HT1080 (cell line): ENCODE data around the gene SSR3. TPM values are rescaled to one million over a fixed set of nuclear protein-coding genes. Genes with fewer than 3 reads are reported as not detected.

Source experiments
- DNase-seq: peaks from one replicate; pipeline ENCODE4 v3.0.0-alpha.2; 2015; ENCODE audit warnings: low read depth
- total RNA-seq: library from RNA; depleted of rRNA; stranded (reverse); fragments of >200 nt; shearing (Covaris generic); gene quantifications from 2 replicates; pipeline ENCODE4 v1.2.3, GENCODE V29; 2014

SSR3 gene
- total RNA-seq, 1 experiment from 2014 or later: 655 TPM

GRCh38 chr3:156539051-156539450, 15.9 kb downstream of the SSR3 start:
- no peak for DNase-seq

GRCh38 chr3:156536524-156537316, 18.2 kb downstream of the SSR3 start:
- DNase-seq: peak; percentile 34

DNA sequence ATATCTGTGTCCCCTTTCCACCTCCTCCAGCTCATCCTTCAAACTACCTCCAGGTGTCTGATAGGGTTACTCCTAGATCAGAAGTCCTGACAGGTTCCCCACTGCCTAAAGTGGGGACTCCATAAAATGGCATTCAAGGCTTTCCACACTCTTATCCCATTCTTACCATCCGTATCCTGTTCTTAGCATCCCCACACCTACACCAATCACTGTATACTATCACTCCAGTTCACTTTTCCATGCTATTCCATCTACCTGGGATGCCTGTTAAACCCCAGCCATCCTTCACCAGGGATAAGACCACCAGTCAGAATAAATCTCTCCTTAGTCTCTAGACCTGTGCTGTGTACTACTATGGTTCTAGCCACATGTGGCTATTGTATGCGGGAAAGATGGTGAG, 19.1 kb downstream of the SSR3 start:
- no peak for DNase-seq

DNA sequence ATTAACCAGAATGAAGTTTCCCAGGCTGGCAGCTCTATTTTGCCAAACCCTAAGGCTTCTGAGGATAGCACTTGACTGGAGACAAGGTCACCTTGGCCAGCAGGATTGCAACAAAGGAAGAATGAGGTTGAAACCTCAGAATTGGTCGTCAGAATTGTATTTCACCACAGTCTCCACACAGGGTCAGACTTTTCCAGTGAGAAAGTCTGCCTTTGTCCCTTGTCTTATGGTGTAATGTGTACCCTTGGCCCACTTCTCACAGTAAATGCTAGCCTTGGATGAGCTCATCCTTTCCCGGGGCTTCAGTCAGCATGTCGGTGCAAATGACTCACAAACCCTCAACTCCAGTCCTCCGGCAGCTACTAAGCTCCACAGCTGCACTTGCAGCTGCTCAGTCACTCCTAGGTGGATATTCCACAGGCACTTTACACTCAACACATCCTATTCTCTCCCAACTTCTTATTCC, 19.7 kb downstream of the SSR3 start:
- peak; percentile 100 for DNase-seq

DNA sequence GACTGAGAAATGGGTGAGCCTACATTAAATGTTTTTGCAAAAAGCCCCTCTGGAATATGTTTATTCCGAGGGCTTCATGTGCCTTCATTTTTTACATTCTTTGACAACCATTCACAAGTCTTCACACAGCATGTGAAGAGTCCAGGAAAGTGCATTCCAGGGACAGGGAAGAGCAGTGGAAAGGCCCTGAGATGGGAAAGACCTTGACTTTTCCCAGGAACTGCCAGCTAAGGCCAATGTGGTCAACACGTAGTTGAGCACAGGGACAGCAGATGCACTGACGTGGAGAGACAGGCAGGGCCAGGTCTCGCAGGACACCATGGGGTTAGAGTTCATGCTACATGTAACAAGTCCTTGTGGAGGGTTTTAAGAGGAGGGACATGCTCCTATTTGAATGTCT, 21.7 kb downstream of the SSR3 start:
- no peak for DNase-seq

GRCh38 chr3:156532730-156533129, 22.2 kb downstream of the SSR3 start:
- no peak for DNase-seq

DNA sequence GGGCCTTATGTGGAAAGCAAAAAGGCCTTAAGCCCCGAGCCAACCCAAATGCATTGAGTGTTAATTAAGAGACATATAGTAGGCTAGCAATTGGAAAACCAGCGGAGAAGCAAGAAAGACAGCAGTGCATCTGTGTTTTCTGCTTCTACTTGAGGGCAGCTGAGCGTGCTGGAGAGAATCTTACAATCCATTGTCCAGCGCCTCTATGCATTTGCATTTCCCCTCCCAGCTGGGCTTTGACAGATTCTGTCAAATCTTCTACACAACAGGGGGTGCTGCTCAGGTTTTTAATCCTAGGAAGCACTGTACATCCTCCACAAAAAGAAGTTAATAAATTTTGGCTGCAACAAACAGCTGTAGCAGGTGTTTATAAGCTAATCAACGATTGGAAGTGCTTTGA, 23.9 kb downstream of the SSR3 start:
- DNase-seq: no peak

GRCh38 chr3:156527060-156527459, 27.9 kb downstream of the SSR3 start:
- DNase-seq: no peak

GRCh38 chr3:156525808-156526207, 29.1 kb downstream of the SSR3 start:
- DNase-seq: peak; percentile 51

DNA sequence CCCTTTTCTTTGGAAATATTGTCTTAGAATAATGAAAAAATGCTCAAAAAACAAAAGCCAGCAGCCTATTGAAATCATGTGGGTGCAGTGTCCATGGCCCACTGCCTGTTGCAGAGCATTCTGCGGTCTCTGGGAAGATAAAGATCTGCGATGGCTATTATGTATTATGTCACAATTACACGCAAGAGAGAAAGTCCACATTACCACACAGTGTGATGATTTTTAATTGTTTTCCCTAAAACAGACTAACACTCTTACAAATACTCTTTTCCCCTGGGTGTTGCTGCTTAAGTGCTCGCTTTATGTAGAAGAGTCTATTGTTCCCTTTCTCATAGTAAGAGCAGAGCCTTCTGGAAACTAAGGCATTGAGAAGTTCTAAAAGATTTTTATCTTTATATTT, 32.2 kb downstream of the SSR3 start:
- no peak for DNase-seq

GRCh38 chr3:156519758-156520162, 35.2 kb downstream of the SSR3 start:
- DNase-seq: no peak

DNA sequence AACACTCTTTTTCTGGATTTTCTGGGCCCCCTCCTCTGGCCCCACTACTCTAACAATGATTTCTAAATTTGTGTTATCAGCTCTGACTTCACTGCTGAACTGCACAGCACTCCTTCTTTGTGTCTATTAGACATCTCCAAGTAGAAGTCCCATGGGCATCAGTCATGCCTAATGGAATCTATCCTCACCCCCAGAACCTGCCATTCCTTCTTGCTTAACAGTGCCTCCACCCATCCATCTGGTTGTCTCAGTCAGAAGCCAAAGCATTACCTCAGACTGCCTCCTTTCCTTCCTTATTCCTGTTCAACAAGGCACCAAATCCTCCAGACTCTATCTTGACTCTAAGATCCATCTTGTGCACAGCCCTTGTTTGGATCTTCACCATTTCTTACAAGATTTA, 36.2 kb downstream of the SSR3 start:
- DNase-seq: no peak

DNA sequence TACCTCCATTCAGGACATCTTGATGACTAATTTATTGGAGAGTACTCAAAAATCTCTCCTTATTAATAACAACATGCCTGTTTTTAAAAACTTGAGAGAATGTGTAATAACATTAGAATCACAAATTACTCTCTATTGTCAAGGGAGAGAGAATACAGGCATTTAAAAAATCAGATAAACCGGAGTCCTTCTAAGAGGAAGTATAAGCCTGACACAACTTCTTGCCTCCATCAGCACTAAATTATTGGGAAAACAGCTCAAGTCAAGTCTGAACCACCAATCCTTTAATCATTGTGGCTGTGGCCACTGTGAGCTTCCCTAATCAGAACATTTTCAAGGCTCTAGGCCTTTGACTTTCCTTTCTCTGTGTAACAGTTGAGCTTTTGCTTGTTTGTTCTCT, 38.0 kb downstream of the SSR3 start:
- no peak for DNase-seq

DNA sequence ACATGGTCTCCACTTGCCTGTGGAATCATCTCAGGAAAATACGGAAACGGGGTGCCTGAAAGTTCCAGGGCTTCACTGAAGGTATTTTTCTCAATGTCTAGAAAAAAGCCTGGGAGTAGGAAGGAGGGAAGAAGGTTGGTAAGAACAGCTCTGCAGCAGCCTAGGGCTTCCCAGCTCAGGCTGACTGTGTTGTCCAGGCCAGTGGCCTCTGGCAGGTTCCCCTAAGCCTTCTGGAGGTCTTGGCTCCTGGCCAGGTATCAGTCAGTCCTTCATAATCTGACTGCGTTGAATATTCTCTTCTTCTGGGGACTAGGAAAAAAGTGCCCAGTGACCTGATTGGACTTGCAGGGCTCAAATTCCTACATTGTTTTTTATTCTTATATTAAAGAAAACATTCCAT, 38.6 kb downstream of the SSR3 start:
- no peak for DNase-seq

GRCh38 chr3:156513619-156514018, 41.3 kb downstream of the SSR3 start:
- DNase-seq: no peak

- DNase-seq: no peak
Observed at GRCh38 chr3:156511987-156512677, 42.8 kb downstream of the SSR3 start.

DNA sequence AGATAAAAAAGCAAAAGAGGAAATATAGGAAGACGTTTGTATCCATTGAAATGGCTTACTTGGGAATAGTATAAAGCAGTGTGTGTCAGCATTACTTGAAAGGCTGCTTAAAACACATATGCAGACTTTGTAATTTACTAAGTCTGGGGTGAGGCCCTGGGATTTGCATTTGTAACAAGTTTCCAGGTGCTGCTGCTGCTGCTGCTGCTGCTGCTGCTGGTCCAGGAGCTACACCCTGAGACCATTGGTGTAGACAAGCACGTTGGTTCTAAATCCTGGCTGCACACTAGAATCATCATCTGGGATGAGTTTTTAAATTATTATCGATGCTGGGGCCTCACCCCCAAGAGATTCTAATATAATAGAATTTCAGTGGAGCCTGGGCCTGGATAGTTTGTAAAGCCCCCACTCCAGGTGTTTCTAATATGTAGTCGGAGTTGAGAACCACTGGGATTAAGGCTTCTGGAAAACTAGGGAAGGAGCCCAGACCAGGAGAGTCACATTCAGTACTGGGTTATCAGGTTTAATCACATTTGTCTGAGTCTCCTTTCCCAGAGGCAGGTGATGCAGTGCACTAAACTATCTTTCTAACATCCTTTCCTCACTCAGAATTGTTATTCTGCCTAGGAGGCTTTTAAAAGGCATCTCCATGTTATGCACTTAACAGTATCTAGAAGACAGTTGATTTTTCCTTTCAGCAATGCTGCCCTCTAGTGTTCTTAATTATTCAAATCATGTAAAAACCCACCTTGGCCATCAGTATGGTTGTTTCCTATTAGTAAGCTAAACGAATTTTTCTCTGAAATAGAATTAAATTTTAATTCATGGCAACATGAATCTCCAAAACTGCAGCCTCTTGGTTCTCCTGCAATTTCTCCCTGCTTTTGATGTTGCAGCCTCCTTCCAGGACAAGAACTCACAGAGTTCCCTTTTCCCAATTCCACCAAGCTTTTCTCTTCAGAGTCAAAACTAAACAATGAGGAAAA, 45.4 kb downstream of the SSR3 start:
- DNase-seq: peak; percentile 78

GRCh38 chr3:156507285-156507684, 47.6 kb downstream of the SSR3 start:
- DNase-seq: peak; percentile 53

DNA sequence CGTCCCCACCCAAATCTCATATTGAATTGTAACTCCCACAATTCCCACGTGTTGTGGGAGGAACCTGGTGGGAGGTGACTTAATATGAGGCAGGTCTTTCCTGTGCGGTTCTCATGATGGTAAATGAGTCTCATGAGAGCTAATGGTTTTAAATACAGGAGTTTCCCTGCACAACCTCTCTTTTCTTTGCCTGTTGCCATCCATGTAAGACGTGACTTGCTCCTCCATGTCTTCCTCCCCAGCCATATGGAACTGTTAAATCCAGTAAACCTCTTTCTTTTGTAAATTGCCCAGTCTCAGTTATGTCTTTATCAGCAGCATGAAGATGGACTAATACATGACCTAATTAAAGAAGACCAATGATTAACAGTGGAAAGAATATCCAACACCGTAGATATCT, 56.6 kb downstream of the SSR3 start:
- no peak for DNase-seq

DNA sequence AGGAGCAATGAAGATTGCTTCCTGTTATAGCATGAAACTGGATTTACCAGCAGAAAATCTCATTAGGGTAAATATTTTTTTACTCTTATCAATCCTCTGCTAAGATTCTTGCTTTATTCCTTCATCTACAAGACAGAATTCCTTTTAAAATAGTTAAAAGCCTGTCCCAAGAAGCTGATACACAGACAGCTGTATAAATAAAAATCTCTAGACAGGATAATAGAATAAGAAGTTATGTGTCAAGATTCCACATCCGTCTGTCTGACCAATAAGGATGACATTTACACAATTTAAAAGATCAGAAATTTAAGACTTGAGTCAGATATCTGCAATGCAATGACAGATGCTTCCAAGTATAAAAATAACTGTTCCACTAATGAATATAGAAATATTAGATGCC, 57.6 kb downstream of the SSR3 start:
- DNase-seq: no peak

DNA sequence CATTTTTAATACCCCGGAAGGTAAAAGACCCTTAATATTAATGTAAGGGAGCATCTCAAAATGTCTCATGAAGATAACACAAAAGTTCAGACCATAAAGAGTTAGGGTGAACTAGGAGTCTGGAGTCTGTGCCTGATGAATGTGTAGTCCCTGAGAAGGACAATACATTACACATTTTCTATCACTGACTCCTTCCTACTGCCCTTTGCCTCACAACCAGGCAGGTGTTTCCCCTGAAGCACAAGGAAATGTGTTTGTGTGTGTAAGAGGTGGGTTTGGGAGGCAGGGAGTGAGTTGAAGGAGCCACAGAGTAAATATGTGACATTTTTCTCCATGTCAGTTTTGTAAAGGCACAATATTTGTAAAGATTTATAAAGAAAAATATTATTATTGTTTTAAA, 59.1 kb downstream of the SSR3 start:
- no peak for DNase-seq

GRCh38 chr3:156493887-156494286, 61.0 kb downstream of the SSR3 start:
- no peak for DNase-seq
